SU-DHL-6 (cell line): ENCODE data around the gene NUBPL.

ENCODE experiments used
- H2AFZ ChIP-seq: fragments of 200-600 bp; sonication (generic); 2 replicates; pipeline ENCODE4 v1.6.1; 2014; ENCODE audit warnings: low read depth, mild to moderate bottlenecking, moderate library complexity, mixed read lengths, antibody characterized with exemption, low read length; ENCODE audit not compliant: severe bottlenecking
- H3F3A ChIP-seq: fragments of 200-600 bp; shearing (Covaris generic); 2 replicates; pipeline ENCODE4 v1.6.0; 2016; ENCODE audit warnings: antibody characterized with exemption, mild to moderate bottlenecking; ENCODE audit not compliant: insufficient read depth
- H3K27ac ChIP-seq: fragments of 200-600 bp; sonication (generic); 2 replicates; pipeline ENCODE4 v1.5.1; 2016; ENCODE audit warnings: low read depth, mild to moderate bottlenecking, low read length, moderate library complexity, mixed read lengths
- H3K27me3 ChIP-seq: fragments of 200-600 bp; sonication (generic), shearing (Covaris generic); 2 replicates; pipeline ENCODE4 v1.6.0; 2014; ENCODE audit warnings: mild to moderate bottlenecking, low read length
- H3K36me3 ChIP-seq: fragments of 200-600 bp; sonication (generic); 2 replicates; pipeline ENCODE4 v1.6.1; 2014; ENCODE audit warnings: mild to moderate bottlenecking, low read length, mixed read lengths
- H3K4me2 ChIP-seq: fragments of 300-600, 200-600 bp; shearing (Covaris generic), sonication (generic); 2 replicates; pipeline ENCODE4 v1.6.0; 2014; ENCODE audit warnings: low read length, low read depth, mild to moderate bottlenecking; ENCODE audit not compliant: poor library complexity, severe bottlenecking
- H3K4me3 ChIP-seq: fragments of 200-600 bp; sonication (generic); 2 replicates; pipeline ENCODE4 v1.5.1; 2014; ENCODE audit warnings: antibody characterized with exemption, low read length, mild to moderate bottlenecking, mixed read lengths; ENCODE audit not compliant: insufficient read depth, poor library complexity, severe bottlenecking
- H3K79me2 ChIP-seq: fragments of 200-600 bp; sonication (generic); 2 replicates; pipeline ENCODE4 v1.6.1; 2014; ENCODE audit warnings: mild to moderate bottlenecking, low read length, moderate library complexity; ENCODE audit not compliant: insufficient read depth
- H3K9ac ChIP-seq: fragments of 200-600 bp; sonication (generic); 2 replicates; pipeline ENCODE4 v1.7.0; 2014; ENCODE audit warnings: mild to moderate bottlenecking, low read length
- H3K9me2 ChIP-seq: fragments of 200-600 bp; sonication (generic); replicated peaks from 2 replicates; pipeline ENCODE4 v1.6.1; 2014; ENCODE audit warnings: low read length; ENCODE audit not compliant: insufficient read depth
- H3K9me3 ChIP-seq: fragments of 200-600 bp; sonication (generic); 2 replicates; pipeline ENCODE4 v1.6.1; 2014; ENCODE audit warnings: low read length, mixed read lengths; ENCODE audit not compliant: insufficient read depth
- H4K20me1 ChIP-seq: fragments of 200-600 bp; sonication (generic); 2 replicates; pipeline ENCODE4 v1.6.1; 2014; ENCODE audit warnings: low read depth, mild to moderate bottlenecking, antibody characterized with exemption, low read length, moderate library complexity, mixed read lengths
- CTCF ChIP-seq: fragments of 200-600 bp; sonication (generic); IDR thresholded peaks from one replicate; pipeline ENCODE4 v1.5.1; 2017; ENCODE audit warnings: antibody characterized with exemption, mild to moderate bottlenecking, low read length, moderate library complexity; ENCODE audit not compliant: insufficient read depth, poor library complexity, severe bottlenecking
- EZH2phosphoT487 ChIP-seq: fragments of 200-600 bp; sonication (generic), shearing (Covaris generic); conservative IDR thresholded peaks from 2 replicates; pipeline ENCODE4 v1.6.1; 2018; ENCODE audit warnings: mild to moderate bottlenecking, antibody characterized with exemption, low read length, moderate library complexity, mixed read lengths

NUBPL gene

GRCh38 chr14:31545328-31545727 lies 15.9 kb upstream of the NUBPL start:
- TF ChIP-seq EZH2phosphoT487 (no peak), CTCF (no peak)
- no peaks in the 10 kb centered on the region for H3K27me3 ChIP-seq
- H3F3A ChIP-seq: no peaks in the 10 kb centered on the region

GRCh38 chr14:31549817-31550216 lies 11.4 kb upstream of the NUBPL start:
- Histone ChIP-seq H3K4me2 (no peak overlapping the region), H3K9ac (no peak overlapping the region), H3K79me2 (no peaks in the 10 kb centered on the region), H3K27ac (no peak overlapping the region), H3K27me3 (no peaks in the 10 kb centered on the region; the same call in 1 of the 2 replicates), H3F3A (no peaks in the 10 kb centered on the region), H3K36me3 (no peaks in the 10 kb centered on the region), H4K20me1 (no peaks in the 10 kb centered on the region), H3K4me3 (no peak overlapping the region), H3K9me2 (no peaks in the 10 kb centered on the region), H3K9me3 (no peaks in the 10 kb centered on the region), H2AFZ (no peak overlapping the region)
- TF ChIP-seq CTCF (no peak), EZH2phosphoT487 (no peak)

More at GRCh38 chr14:31545328-31545727, 15.9 kb upstream of the NUBPL start:
- no peaks in the 10 kb centered on the region for H3K9me2 ChIP-seq
- H3K27ac ChIP-seq: no peak overlapping the region
- no peak overlapping the region for H3K9ac ChIP-seq
- H3K79me2 ChIP-seq: no peaks in the 10 kb centered on the region
- no peaks in the 10 kb centered on the region for H4K20me1 ChIP-seq
- H3K4me2 ChIP-seq: no peak overlapping the region
- H3K4me3 ChIP-seq: no peak overlapping the region
- no peaks in the 10 kb centered on the region for H3K9me3 ChIP-seq
- no peaks in the 10 kb centered on the region for H3K36me3 ChIP-seq
- no peak overlapping the region for H2AFZ ChIP-seq

- TF ChIP-seq CTCF (no peak), EZH2phosphoT487 (no peak)
- Histone ChIP-seq H3K79me2 (no peaks in the 10 kb centered on the region), H2AFZ (no peak overlapping the region), H3K4me2 (no peak overlapping the region), H4K20me1 (no peaks in the 10 kb centered on the region), H3F3A (no peaks in the 10 kb centered on the region), H3K9me2 (no peaks in the 10 kb centered on the region), H3K27me3 (no peaks in the 10 kb centered on the region; the same call in 1 of the 2 replicates), H3K9ac (no peak overlapping the region), H3K9me3 (no peaks in the 10 kb centered on the region), H3K36me3 (no peaks in the 10 kb centered on the region), H3K4me3 (no peak overlapping the region), H3K27ac (no peak overlapping the region)
Observed at GRCh38 chr14:31550589-31550988, 10.6 kb upstream of the NUBPL start.

GRCh38 chr14:31556191-31556590 lies 5.0 kb upstream of the NUBPL start:
- no peak overlapping the region for H3K27ac ChIP-seq

More at GRCh38 chr14:31556191-31556590, 5.0 kb upstream of the NUBPL start:
- H3K9me2 ChIP-seq: no peaks in the 10 kb centered on the region
- no peak for TF ChIP-seq CTCF
- H3K9ac ChIP-seq: no peak overlapping the region
- no peak overlapping the region for H3K4me3 ChIP-seq
- no peaks in the 10 kb centered on the region for H3K9me3 ChIP-seq
- H3K36me3 ChIP-seq: no peaks in the 10 kb centered on the region
- H3K79me2 ChIP-seq: no peaks in the 10 kb centered on the region
- no peak overlapping the region for H3K4me2 ChIP-seq
- H2AFZ ChIP-seq: no peak overlapping the region
- H3F3A ChIP-seq: no peaks in the 10 kb centered on the region
- H3K27me3 ChIP-seq: no peaks in the 10 kb centered on the region; the same call in 1 of the 2 replicates
- no peaks in the 10 kb centered on the region for H4K20me1 ChIP-seq
